Prostate gland (tissue), 1 donor: ENCODE measurements around the gene MPPED1.

Source experiments
- POLR2A ChIP-seq: fragments of 450-650 bp; IDR thresholded peaks from one replicate; pipeline ENCODE4 v1.6.1; 2016; ENCODE audit warnings: antibody characterized with exemption, mild to moderate bottlenecking
- POLR2AphosphoS5 ChIP-seq: sonication (generic); formaldehyde crosslinking; IDR thresholded peaks from one replicate; pipeline ENCODE4 v1.6.1; 2017; ENCODE audit warnings: antibody characterized with exemption

DNA sequence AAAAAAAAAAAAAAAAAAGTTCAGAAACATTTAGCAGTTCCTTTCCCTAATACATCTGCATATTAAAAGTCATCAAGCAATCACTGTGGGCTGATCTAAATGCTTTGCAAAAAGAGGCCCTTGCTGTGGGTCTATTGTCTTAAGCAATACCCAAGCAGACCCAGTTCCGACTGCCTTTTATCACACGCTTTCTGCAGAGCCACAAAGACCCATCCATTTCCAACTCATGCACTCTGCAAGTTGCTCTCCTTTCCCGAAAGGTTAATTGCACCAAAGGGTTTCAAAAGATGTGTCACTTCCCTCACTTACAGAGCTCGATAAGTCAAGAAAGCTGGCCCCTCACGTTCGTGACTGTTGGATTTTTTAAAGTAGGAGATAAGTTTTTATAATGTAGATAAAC lies 138.9 kb downstream of the MPPED1 start:
- no peak for TF ChIP-seq POLR2AphosphoS5
- TF ChIP-seq POLR2A = no peak
